Vagina (tissue), 2 donors: Measurements from ENCODE around the gene MYBPH. TPM values are rescaled to one million over a fixed set of nuclear protein-coding genes. Genes with fewer than 3 reads are reported as not detected.

Source experiments
- DNase-seq, 2 donors: peaks; one replicate each; pipeline ENCODE4 v3.0.0-alpha.2; 2017; ENCODE audit errors: extremely low spot score in 2 of 2
- H3K27ac ChIP-seq: fragments of 200-600 bp; sonication (generic); one replicate; pipeline ENCODE4 v1.5.1; 2019
- H3K27me3 ChIP-seq: fragments of 200-600 bp; sonication (generic); one replicate; pipeline ENCODE4 v1.5.1; 2019
- H3K36me3 ChIP-seq, 2 donors: fragments of 200-600 bp; sonication (generic); one replicate each; pipeline ENCODE4 v1.5.1; 2017 to 2019
- H3K4me1 ChIP-seq: fragments of 200-600 bp; sonication (generic); one replicate; pipeline ENCODE4 v1.5.1; 2019
- H3K4me3 ChIP-seq, 2 donors: fragments of 200-600 bp; sonication (generic); 1 replicate in 1 of 2; 2 replicates in 1 of 2; pipeline ENCODE4 v1.5.1; 2016 to 2019
- H3K9me3 ChIP-seq: fragments of 200-600 bp; sonication (generic); one replicate; pipeline ENCODE4 v1.5.1; 2019
- CTCF ChIP-seq, 3 experiments: fragments of 450-650 bp in 2 of 3; fragments of 200-600 bp in 1 of 3; sonication (generic) in 1 of 3; IDR thresholded peaks; one replicate each; pipeline ENCODE4 v1.5.1; 2017 to 2019; ENCODE audit warnings: antibody characterized with exemption in 3 of 3, mild to moderate bottlenecking in 2 of 3, moderate library complexity in 2 of 3
- POLR2A ChIP-seq, 2 donors: fragments of 450-650 bp; IDR thresholded peaks; one replicate each; pipeline ENCODE4 v1.6.1; 2017; ENCODE audit warnings: antibody characterized with exemption in 2 of 2, mild to moderate bottlenecking in 2 of 2, moderate library complexity in 2 of 2
- POLR2AphosphoS5 ChIP-seq, 2 donors: sonication (generic); formaldehyde crosslinking; IDR thresholded peaks; one replicate each; pipeline ENCODE4 v1.9.0; 2017; ENCODE audit warnings: antibody characterized with exemption in 2 of 2, mild to moderate bottlenecking in 2 of 2, low read depth in 1 of 2; ENCODE audit not compliant: insufficient read depth in 1 of 2
- intact Hi-C: fragments of 100-400 bp; cut with DNase I; formaldehyde crosslinking; loops from one replicate; pipeline ENCODE4 v1.15.1; 2023
- total RNA-seq: library from RNA; depleted of rRNA; stranded (reverse); fragments of >200 nt; gene quantifications from one replicate; pipeline ENCODE4 v1.2.3, GENCODE V29; 2016

The MYBPH gene
- total RNA-seq, 1 donor from 2014 or later, result not detected

GRCh38 chr1:203187689-203188264 lies 12.2 kb upstream of the MYBPH start:
- intact Hi-C loops, result loop anchor here (5.0 kb wide), 1 partner anchor 155 kb away; no protein-coding TSS in a partner anchor
- Histone ChIP-seq H3K27me3 (no peaks in the 10 kb centered on the region), H3K4me3 (no peak overlapping the region), H3K9me3 (no peaks in the 10 kb centered on the region), H3K36me3 (no peaks in the 10 kb centered on the region), H3K4me1 (peaks cover 30% of the 10 kb centered on the region), H3K27ac (peak overlapping the region; percentile 70)
- DNase-seq, result no peak
- no peak for TF ChIP-seq CTCF (IDR thresholded peaks at IDR 0.05)

- Histone ChIP-seq H3K4me3 (no peak overlapping the region), H3K36me3 (no peaks in the 10 kb centered on the region), H3K27me3 (no peaks in the 10 kb centered on the region), H3K27ac (peak overlapping the region; percentile 70), H3K4me1 (peaks cover 30% of the 10 kb centered on the region), H3K9me3 (no peaks in the 10 kb centered on the region)
- intact Hi-C loops, result loop anchor here (5.0 kb wide), 1 partner anchor 155 kb away; no protein-coding TSS in a partner anchor
- no peak for DNase-seq
- TF ChIP-seq CTCF (IDR thresholded peaks at IDR 0.05) (no peak), POLR2AphosphoS5 (IDR thresholded peaks at IDR 0.05; ENCODE audit: insufficient read depth in 1 of 2, low read depth in 1 of 2) (no peak), POLR2A (IDR thresholded peaks at IDR 0.05) (no peak)
Observed at GRCh38 chr1:203187304-203187685, 11.7 kb upstream of the MYBPH start.

GRCh38 chr1:203186446-203187303 lies 11.0 kb upstream of the MYBPH start, which contains the start of gene CHI3L1:
Gene CHI3L1 (minus strand): TSS chr1:203186704. CDS start chr1:203186623, 81 bp downstream.
- H3K36me3 ChIP-seq, result no peaks in the 10 kb centered on the region
- no peak for TF ChIP-seq CTCF (IDR thresholded peaks at IDR 0.05)
- peak in 1 of 2 donors; percentile 34 for TF ChIP-seq POLR2AphosphoS5 (IDR thresholded peaks at IDR 0.05; ENCODE audit: insufficient read depth in 1 of 2, low read depth in 1 of 2)
- no peak for TF ChIP-seq POLR2A (IDR thresholded peaks at IDR 0.05)
- H3K9me3 ChIP-seq, result no peaks in the 10 kb centered on the region
- H3K4me1 ChIP-seq, result peaks cover 30% of the 10 kb centered on the region
- peak within 1 kb of the TSS; percentile 70 for H3K27ac ChIP-seq
- intact Hi-C loops, result loop anchor here (5.0 kb wide), 1 partner anchor 156 kb away; no protein-coding TSS in a partner anchor
- no peaks in the 10 kb centered on the region for H3K27me3 ChIP-seq
- no peak within 1 kb of the TSS for H3K4me3 ChIP-seq
- no peak for DNase-seq

GRCh38 chr1:203186091-203186445 lies 10.4 kb upstream of the MYBPH start:
- Histone ChIP-seq H3K27me3 (no peaks in the 10 kb centered on the region), H3K4me1 (peaks cover 30% of the 10 kb centered on the region), H3K4me3 (no peak overlapping the region), H3K27ac (peak overlapping the region; percentile 70), H3K36me3 (no peaks in the 10 kb centered on the region), H3K9me3 (no peaks in the 10 kb centered on the region)
- intact Hi-C loops, result loop anchor here (5.0 kb wide), 1 partner anchor 156 kb away; no protein-coding TSS in a partner anchor
- TF ChIP-seq POLR2AphosphoS5 (IDR thresholded peaks at IDR 0.05; ENCODE audit: insufficient read depth in 1 of 2, low read depth in 1 of 2), result no peak
- TF ChIP-seq POLR2A (IDR thresholded peaks at IDR 0.05), result no peak
- TF ChIP-seq CTCF (IDR thresholded peaks at IDR 0.05), result no peak
- no peak for DNase-seq
